GM12872 (cell line): Measurements from ENCODE around the gene SPECC1.

Experiments
- TF ChIP-seq, protein P1 (sequence below): IDR thresholded peaks from 3 replicates; pipeline ENCODE4 v1.5.1; 2011; ENCODE audit warnings: low read depth, mild to moderate bottlenecking, low read length, moderate library complexity; ENCODE audit not compliant: insufficient read depth

SPECC1 gene

GRCh38 chr17:20289984-20290383 lies 280.8 kb downstream of the SPECC1 start:
- TF ChIP-seq, protein P1, sequence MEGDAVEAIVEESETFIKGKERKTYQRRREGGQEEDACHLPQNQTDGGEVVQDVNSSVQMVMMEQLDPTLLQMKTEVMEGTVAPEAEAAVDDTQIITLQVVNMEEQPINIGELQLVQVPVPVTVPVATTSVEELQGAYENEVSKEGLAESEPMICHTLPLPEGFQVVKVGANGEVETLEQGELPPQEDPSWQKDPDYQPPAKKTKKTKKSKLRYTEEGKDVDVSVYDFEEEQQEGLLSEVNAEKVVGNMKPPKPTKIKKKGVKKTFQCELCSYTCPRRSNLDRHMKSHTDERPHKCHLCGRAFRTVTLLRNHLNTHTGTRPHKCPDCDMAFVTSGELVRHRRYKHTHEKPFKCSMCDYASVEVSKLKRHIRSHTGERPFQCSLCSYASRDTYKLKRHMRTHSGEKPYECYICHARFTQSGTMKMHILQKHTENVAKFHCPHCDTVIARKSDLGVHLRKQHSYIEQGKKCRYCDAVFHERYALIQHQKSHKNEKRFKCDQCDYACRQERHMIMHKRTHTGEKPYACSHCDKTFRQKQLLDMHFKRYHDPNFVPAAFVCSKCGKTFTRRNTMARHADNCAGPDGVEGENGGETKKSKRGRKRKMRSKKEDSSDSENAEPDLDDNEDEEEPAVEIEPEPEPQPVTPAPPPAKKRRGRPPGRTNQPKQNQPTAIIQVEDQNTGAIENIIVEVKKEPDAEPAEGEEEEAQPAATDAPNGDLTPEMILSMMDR, result no peak

DNA sequence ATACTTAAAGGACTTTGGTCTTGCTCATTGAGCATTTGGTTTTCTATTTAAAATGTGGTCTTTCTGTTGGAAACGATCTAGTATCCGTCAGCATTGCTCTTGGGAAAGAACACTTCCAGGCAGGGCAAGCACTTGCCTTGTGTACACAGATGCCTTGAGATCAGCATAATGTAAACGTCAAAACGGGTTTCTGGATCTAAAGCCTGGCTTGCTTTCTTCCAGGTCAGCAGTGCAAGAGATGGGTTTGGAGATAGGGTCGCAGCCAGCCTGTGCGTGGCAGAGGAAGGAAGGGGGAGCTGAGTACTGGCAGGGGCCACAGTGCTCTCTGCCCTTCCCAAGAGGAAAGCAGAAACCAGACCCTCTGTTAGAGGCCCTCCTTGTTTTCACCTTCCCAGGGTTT lies 282.7 kb downstream of the SPECC1 start:
- TF ChIP-seq, protein P1, result no peak

- TF ChIP-seq, protein P1, result no peak
Measured at GRCh38 chr17:20293501-20293900, 284.3 kb downstream of the SPECC1 start.

- TF ChIP-seq, protein P1, result no peak
Measured at GRCh38 chr17:20294120-20294519, 285.0 kb downstream of the SPECC1 start.

- TF ChIP-seq, protein P1, result no peak
Measured at GRCh38 chr17:20299013-20299412, 289.9 kb downstream of the SPECC1 start.

- TF ChIP-seq, protein P1, result no peak
Measured at GRCh38 chr17:20300436-20300934, 291.3 kb downstream of the SPECC1 start.

DNA sequence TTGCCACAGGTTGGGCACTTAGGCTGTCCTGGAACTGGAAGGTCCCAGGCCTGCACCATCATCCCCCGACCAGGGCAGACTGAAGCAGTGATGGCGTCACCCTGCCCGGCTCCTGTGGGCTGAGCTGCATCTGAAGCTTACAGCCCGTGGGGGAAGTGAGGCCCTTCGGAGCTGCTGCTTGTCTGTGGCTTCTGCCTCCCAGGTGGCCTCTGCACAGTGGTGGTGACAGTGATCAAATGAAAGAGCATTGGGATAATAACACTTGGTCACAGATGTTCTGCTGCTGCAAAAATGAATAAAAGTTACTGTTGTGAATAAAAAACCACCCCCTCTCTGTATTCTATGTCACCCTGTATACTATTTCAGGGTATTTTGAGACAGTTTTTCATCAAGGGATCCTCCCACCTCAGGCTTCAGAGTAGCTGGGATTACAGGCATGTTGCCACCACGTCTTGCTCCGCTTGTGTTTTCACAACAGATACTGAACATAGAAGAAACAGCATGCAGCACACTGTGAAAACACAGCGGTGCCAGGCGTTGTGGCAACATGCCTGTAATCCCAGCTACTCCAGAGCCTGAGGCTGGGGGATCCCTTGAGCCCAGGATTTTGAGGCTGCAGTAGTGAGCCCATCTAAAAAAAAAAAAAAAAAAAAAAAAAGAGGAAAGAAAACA lies 293.2 kb downstream of the SPECC1 start:
- TF ChIP-seq, protein P1, result no peak
